ENCODE measurements around the gene CREBZF. TPM values are rescaled to one million over a fixed set of nuclear protein-coding genes. Genes with fewer than 3 reads are reported as not detected.
A peak's percentile ranks its signal among the peaks of the same experiment; 100 is the strongest.
"Not testable (repeated sequence)": the region's sequence is repeated elsewhere in the genome, so short reads cannot be mapped to it uniquely, and the experiment has no call there.

The CREBZF gene
- total RNA-seq, 2 donors from 2014 or later: 37.1 to 40.0 TPM

GRCh38 chr11:85673393-85673792 lies 8.5 kb upstream of the CREBZF start:
- DNase-seq: no peak
- ATAC-seq: no peak
- intact Hi-C loops (cut with DNase I, micrococcal nuclease): no loop called here

DNA sequence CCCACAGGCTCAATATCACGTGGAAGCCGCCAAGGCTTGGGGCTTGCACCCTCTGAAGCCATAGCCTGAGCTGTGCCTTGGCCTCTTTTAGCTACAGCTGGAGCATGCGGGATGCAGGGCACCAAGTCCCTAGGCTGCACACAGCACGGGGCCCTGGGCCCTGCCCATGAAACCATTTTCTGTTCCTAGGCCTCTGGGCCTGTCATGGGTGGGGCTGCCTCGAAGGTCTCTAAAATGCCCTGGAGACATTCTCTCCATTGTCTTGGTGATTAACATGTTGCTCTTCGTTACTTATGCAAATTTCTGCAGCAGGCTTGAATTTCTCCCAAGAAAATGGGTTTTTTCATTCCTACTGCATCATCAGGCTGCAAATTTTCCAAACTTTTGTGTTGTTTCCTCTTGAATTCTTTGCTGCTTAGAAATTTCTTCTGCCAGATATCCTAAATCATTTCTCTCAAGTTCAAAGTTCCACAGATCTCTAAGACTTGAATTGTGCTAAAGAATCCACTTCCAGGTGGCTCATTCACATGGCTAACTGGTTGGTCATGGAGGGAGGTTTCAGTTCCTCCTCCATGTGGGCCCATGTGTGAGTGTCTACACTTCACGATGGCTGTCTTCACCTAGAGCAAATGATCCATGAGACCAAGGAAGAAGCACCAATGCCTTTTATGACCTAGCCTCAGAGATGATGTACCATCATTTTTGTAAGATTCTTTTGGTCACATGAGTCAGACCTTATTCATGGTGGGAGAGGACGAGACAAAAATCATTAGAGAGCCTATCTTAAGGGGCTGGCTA lies 7.4 kb upstream of the CREBZF start:
- DNase-seq: no peak
- intact Hi-C loops (cut with DNase I, micrococcal nuclease): no loop called here

DNA sequence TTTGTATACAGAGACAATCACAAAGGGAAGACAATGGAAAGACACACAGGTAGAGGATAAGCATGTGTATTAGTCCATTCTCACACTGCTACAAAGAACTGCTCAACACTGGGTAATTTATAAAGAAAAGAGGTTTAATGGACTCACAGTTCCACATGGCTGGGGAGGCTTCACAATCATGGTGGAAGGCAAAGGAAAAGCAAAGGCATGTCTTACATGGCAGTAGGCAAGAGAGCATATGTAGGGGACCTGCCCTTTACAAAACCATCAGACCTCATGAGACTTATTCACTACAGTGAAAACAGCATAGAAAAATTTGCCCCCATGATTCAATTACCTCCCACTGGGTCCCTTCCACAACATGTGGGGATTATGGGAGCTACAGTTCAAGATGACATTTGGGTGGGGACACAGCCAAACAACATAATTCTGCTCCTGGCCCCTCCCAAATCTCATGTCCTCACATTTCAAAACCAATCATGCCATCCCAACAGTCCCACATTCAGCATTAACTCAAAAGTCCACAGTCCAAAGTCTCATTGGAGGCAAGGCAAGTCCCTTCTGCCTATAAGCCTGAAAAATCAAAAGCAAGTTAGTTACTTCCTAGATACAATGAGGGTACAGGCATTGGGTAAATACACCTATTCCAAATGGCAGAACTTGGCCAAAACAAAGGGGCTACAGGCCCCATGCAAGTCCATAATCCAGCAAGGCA lies 6.2 kb upstream of the CREBZF start:
- DNase-seq; intact Hi-C loops (cut with DNase I, micrococcal nuclease): not testable (repeated sequence)
- ATAC-seq: peak; percentile 82

More for the DNA sequence above, 7.4 kb upstream of the CREBZF start:
- no peak for ATAC-seq

DNA sequence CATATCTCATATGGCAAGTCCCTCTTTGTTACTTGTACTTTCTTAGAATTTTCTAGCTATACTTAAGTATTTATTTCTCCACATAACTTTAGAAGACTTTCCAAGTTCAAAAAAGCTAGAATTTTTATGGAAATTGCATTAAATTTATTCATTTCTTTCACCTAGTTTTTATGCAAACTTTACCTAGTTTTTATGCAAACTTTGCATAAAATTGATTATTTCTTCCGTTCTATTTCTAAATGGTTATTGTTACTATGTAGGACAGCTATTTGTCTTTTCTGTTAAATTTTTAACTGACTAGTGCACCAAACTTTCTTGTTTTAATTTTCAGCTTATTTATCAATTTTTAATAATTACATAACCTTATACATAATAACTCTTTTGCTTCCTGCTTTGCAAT lies 3.2 kb upstream of the CREBZF start:
- intact Hi-C loops (cut with DNase I, micrococcal nuclease): no loop called here
- no peak for ATAC-seq
- no peak for DNase-seq

- no peak for DNase-seq
- no peak for ATAC-seq
- intact Hi-C loops (cut with DNase I, micrococcal nuclease): no loop called here
These were observed 1.8 kb upstream of the CREBZF start for GRCh38 chr11:85666687-85667086.

DNA sequence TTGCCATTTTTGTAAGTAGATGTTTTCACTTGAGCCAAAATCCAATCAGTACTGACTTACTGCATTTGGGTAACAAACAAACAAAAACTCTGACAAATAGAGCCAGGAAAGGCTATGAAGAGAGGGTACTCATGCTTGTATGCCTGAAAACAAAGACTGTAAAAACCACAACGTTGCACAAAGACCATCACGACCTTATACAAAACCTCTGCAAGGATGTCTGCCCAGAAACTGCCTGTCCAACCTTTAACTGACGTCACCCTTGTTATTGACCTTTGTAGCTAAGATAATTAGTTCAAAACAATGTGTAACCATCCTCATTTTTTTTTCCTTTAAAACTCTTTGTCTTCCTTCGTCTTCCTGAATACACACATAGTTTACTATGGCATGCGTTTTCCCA lies 804 bp upstream of the CREBZF start:
- intact Hi-C loops (cut with DNase I, micrococcal nuclease): no loop called here
- ATAC-seq: peak; percentile 13
- no peak for DNase-seq

DNA sequence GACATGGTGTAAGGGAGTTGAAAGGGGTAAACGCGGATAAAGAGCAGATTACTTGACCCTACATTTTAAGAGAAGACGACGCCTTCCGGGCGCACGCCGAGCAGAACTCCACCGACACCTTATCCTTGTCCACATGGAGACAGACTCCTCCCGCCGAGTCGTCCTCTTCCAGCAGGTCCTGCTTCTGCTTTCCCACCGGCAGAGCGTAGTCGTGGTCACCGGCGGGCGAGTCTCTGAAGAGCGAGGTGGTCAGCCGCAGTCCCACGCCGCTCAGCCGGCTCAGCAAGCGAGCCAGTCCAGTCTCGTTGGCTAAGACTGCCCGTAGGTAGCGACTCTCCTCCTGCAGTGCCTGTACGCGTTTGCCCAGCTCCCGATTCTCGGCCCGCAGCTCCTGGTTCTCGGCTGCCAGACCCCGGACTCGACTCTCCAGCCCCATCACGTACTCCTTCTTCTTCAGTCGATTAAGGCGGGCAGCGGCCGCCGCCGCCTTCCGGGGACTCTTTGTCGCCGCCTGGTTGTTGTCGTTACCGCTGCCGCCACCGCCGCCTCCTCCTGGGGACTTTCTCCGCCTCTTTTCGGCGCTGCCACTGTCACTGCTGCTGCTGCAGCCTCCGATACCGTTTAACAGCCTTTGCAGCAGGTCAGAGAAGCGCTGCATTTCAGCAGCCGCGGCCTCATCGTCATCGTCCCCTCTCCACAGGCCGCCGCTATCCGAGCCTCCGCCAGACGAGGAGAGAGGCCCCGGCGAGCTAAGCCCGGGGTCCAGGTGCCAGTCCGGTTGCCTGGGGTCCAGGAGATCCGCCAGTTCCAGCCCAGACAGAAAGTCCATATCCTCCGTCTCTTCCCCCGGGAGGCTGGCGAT lies 945 bp downstream of the CREBZF start:
- intact Hi-C loops (cut with DNase I, micrococcal nuclease): no loop called here
- peak; percentile 83 to 90 for DNase-seq
- peak; percentile 79 for ATAC-seq

- ATAC-seq: no peak
- intact Hi-C loops (cut with DNase I, micrococcal nuclease): no loop called here
- no peak for DNase-seq
These were observed 1.7 kb downstream of the CREBZF start for GRCh38 chr11:85663080-85663752.

DNA sequence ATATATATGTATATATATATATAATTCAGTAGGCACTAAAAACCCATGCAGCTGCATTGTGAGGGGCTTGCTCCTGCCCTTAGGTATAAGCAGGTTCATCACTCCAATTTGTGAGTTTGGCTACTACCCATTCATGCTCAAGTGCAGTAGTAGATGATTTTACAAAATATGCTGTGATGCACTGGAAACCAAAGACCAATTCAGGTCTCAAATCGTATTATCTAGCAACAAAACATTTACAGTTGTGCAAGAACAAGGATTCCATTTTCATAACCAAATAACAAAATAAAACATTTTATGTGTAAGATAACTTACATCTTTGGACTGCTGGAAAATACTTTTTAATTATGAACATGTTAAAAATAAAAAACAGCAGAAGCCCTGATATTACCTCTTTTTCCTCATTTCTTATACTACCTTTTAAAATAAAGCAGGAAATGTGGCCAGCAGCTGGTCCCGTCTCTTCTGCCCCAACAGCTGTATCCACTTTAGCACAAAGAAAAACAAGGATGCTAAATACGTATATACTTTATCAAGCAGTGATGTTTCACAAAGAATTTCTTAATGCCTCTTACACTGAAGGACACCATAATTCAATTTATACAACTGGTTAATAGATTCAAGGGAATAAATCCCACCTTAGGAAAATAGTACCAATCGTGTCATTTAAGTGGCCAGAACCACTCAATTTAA lies 2.8 kb downstream of the CREBZF start:
- no peak for DNase-seq
- intact Hi-C loops (cut with DNase I, micrococcal nuclease): no loop called here
- ATAC-seq: no peak

GRCh38 chr11:85658180-85658579 lies 6.7 kb downstream of the CREBZF start:
- DNase-seq: no peak
- ATAC-seq: no peak

DNA sequence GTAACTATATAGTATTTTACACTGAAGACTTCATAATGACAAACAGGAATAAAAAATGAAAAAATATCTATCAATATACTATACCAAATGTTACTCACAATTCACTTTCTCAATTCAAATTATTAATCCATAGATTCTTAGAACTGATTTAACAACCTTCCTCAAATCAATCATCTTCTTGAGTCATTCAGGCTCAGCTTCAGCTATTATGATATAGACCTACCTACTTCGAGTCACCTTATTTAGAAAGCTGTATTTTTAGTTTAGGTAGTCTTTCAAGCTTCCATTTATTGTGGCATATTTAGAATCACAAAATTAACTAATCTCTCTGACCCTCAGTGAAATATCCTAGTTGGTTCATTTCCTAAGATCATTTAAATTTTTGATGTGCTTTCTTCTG lies 8.2 kb downstream of the CREBZF start:
- ATAC-seq: no peak
- no peak for DNase-seq
- intact Hi-C loops (cut with DNase I, micrococcal nuclease): no loop called here

More at GRCh38 chr11:85658180-85658579, 6.7 kb downstream of the CREBZF start:
- intact Hi-C loops (cut with DNase I, micrococcal nuclease): no loop called here

DNA sequence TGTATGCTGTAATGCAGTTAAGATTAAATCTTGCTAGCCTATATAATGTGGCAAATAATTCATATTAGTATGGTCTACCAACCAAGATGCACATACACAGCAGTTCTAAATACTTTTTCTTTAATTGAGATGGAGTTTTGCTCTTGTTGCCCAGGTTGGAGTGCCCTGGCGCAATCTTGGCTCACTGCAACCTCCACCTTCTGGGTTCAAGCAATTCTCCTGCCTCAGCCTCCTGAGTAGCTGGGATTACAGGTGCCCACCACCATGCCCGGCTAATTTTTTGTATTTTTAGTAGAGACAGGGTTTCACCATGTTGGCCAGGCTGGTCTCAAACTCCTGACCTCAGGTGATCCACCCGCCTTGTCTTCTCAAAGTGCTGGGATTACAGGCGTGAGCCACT lies 10.6 kb downstream of the CREBZF start:
- ATAC-seq; DNase-seq; intact Hi-C loops (cut with DNase I, micrococcal nuclease): not testable (repeated sequence)

GRCh38 chr11:85652786-85653447 lies 12.0 kb downstream of the CREBZF start:
- intact Hi-C loops (cut with DNase I, micrococcal nuclease): no loop called here
- ATAC-seq (no peak), DNase-seq (no peak)

- intact Hi-C loops (cut with DNase I, micrococcal nuclease): no loop called here
- DNase-seq: no peak
- ATAC-seq: no peak
These were observed 13.8 kb downstream of the CREBZF start for GRCh38 chr11:85651118-85651517.

- peak; percentile 90 to 95 for DNase-seq
- peak; percentile 95 for ATAC-seq
- intact Hi-C loops (cut with DNase I, micrococcal nuclease): no loop called here
These were observed 17.2 kb downstream of the CREBZF start, which contains the start of gene TMEM126A for GRCh38 chr11:85647604-85648299. Gene TMEM126A (plus strand): TSS chr11:85647967. CDS start chr11:85650256, 2,289 bp downstream.

DNA sequence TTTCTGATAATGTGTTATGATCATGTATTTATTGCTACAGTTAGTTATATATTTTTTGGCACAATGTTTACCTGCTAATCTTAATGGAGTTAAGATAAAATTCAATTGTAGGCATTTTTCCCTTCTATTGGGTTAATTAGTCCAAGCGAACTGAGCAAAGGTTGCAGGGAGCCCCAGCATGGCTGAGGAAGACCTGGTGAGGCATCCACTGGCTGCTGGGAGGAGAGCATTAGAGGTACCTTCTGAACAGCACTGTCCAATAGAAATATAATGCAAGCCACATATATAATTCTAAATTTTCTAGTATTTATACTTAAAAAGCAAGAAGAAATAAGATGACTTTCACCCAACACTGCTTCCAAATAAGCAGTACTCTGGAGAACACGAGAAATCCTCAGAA lies 17.9 kb downstream of the CREBZF start:
- ATAC-seq: no peak
- intact Hi-C loops (cut with DNase I, micrococcal nuclease): no loop called here
- peak in 1 of 2 donors; percentile 18 for DNase-seq

DNA sequence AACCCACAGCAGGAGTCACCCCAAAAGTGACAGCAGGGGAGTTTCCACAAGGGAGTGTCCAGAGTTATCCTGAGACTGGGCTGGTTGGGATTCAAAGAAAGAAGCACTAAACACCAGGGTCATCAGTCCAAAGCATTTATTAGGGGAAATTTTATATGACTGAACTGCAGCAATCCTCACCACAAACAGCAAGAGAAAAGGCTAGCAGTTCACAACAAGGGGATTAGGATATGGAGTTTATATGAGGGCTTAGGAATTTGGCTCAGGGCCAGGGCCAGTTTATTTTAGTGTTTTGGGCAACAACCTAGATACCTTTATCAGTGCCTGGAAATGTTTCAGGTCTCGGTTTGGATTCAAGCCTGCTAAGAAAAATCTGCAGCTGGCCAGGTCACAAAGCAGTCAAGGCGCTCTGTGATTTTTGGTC lies 21.7 kb downstream of the CREBZF start:
- intact Hi-C loops (cut with DNase I, micrococcal nuclease): no loop called here
- no peak for DNase-seq

More for the DNA sequence above, 21.7 kb downstream of the CREBZF start:
- no peak for ATAC-seq
